Measurements from ENCODE around the gene NME7. TPM values are rescaled to one million over a fixed set of nuclear protein-coding genes. Genes with fewer than 3 reads are reported as not detected.

The NME7 gene
- total RNA-seq, 4 donors from 2014 or later = 14.1 to 42.6 (median 25.0) TPM

DNA sequence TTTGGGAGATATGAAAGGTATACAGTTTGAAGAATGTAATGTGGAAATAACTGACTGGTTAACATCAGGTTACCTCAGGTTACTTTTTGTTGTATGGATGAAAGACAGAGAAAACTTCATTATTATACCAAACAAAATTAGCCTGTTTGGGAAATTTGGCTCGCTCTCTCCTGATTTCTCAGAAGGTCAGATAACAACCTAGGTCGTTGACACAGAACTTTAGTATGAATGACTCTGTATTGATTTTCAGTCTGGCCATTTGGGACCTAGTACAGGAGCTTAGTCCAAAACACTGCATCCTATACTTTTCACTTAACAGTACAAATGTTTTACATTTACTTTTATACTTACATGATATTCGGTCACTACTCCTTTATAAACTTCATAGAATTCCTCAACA is 132.8 kb downstream of the NME7 start:
- TF ChIP-seq, protein P1, sequence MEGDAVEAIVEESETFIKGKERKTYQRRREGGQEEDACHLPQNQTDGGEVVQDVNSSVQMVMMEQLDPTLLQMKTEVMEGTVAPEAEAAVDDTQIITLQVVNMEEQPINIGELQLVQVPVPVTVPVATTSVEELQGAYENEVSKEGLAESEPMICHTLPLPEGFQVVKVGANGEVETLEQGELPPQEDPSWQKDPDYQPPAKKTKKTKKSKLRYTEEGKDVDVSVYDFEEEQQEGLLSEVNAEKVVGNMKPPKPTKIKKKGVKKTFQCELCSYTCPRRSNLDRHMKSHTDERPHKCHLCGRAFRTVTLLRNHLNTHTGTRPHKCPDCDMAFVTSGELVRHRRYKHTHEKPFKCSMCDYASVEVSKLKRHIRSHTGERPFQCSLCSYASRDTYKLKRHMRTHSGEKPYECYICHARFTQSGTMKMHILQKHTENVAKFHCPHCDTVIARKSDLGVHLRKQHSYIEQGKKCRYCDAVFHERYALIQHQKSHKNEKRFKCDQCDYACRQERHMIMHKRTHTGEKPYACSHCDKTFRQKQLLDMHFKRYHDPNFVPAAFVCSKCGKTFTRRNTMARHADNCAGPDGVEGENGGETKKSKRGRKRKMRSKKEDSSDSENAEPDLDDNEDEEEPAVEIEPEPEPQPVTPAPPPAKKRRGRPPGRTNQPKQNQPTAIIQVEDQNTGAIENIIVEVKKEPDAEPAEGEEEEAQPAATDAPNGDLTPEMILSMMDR (IDR thresholded peaks at IDR 0.05) = no peak
- no peak for TF ChIP-seq POLR2A (IDR thresholded peaks at IDR 0.05)
- no peak for DNase-seq
- no peaks in the 10 kb centered on the region for H3K27me3 ChIP-seq

DNA sequence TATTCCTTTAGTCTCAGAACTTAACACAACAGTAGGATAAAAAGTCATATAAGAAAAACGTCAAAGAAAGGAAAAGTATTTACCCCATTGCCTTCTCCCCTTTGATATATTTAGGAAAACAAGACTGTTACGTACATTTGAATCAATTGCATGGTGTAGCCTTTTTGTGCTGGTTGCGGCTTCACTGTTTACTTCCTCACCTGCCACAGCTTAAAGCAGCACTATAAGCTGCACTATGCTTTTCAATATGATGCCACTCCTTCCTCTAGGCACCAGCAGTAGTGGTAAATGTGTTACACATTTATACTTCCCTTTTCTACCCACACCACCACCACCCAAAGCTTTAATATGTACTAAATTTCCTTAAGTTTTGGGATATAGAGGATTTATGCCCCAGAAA is 150.0 kb downstream of the NME7 start:
- Histone ChIP-seq H3K36me3 (peaks cover 0 to 3% of the 10 kb centered on the region in 2 donors), H3K27me3 (no peaks in the 10 kb centered on the region), H3K9me3 (no peaks in the 10 kb centered on the region), H3K27ac (no peak overlapping the region), H3K4me1 (no peaks in the 10 kb centered on the region), H3K4me3 (no peak overlapping the region)
- no peak for DNase-seq
- intact Hi-C loops (cut with DNase I; ENCODE audit: low total_unique reads) = no loop called here
- TF ChIP-seq, protein P1 (IDR thresholded peaks at IDR 0.05) = no peak
- TF ChIP-seq POLR2A (IDR thresholded peaks at IDR 0.05) = no peak

More for the DNA sequence above, 132.8 kb downstream of the NME7 start:
- H3K4me3 ChIP-seq = no peak overlapping the region
- no peaks in the 10 kb centered on the region for H3K9me3 ChIP-seq
- no peaks in the 10 kb centered on the region for H3K36me3 ChIP-seq
- intact Hi-C loops (cut with DNase I; ENCODE audit: low total_unique reads) = no loop called here
- peak overlapping the region in 1 of 2 donors; percentile 78 for H3K27ac ChIP-seq
- H3K4me1 ChIP-seq = peaks cover 0 to 6% of the 10 kb centered on the region in 2 donors

DNA sequence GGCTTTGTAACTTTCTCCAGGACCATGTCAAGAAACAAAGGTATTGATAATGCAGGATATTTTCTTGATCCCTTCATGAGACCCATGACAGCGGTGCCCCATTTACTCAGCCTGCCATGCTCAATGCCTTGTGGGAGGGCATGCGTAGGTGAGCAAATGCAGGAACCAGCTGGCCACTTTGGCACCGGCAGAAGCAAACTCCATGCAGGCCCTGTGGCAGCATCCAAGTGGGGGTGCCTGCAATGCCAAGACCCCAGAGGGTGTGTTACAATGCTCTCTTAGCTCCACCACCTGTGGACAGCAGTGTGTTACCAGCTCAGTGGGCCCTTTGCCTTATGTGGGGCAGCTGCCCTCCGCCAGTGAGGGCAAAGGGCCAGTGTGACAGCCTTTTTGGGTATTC is 153.0 kb downstream of the NME7 start:
- no peaks in the 10 kb centered on the region for H3K4me1 ChIP-seq
- no peak overlapping the region for H3K27ac ChIP-seq
- H3K9me3 ChIP-seq = no peaks in the 10 kb centered on the region
- TF ChIP-seq, protein P1 (IDR thresholded peaks at IDR 0.05) = no peak
- TF ChIP-seq POLR2A (IDR thresholded peaks at IDR 0.05) = no peak
- no peak overlapping the region for H3K4me3 ChIP-seq
- no peak for DNase-seq
- intact Hi-C loops (cut with DNase I; ENCODE audit: low total_unique reads) = no loop called here
- H3K27me3 ChIP-seq = no peaks in the 10 kb centered on the region
- H3K36me3 ChIP-seq = no peaks in the 10 kb centered on the region

DNA sequence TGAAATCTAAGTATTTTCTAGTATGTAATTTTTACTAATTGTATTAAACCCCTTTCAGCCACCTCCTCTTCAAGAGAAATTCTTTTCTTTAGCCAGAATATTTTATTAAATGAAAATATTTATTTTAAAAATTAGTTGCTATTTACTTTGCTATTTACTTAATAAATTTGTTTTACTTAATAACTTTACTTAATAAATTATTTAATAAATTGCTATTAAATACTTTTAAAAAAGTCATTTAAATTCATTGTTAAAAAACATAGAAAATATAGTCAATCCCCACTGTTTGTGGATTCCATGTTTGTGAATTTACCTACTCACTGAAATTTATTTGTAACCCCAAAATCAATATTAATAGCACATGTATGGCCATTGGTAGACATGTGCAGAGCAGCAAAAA is 155.5 kb downstream of the NME7 start:
- no peak overlapping the region for H3K4me3 ChIP-seq
- no peaks in the 10 kb centered on the region for H3K36me3 ChIP-seq
- TF ChIP-seq POLR2A (IDR thresholded peaks at IDR 0.05) = no peak
- TF ChIP-seq, protein P1 (IDR thresholded peaks at IDR 0.05) = no peak
- H3K27ac ChIP-seq = no peak overlapping the region
- DNase-seq = no peak
- peaks cover 0 to 6% of the 10 kb centered on the region in 2 donors for H3K4me1 ChIP-seq
- H3K27me3 ChIP-seq = no peaks in the 10 kb centered on the region
- intact Hi-C loops (cut with DNase I; ENCODE audit: low total_unique reads) = no loop called here
- H3K9me3 ChIP-seq = no peaks in the 10 kb centered on the region

DNA sequence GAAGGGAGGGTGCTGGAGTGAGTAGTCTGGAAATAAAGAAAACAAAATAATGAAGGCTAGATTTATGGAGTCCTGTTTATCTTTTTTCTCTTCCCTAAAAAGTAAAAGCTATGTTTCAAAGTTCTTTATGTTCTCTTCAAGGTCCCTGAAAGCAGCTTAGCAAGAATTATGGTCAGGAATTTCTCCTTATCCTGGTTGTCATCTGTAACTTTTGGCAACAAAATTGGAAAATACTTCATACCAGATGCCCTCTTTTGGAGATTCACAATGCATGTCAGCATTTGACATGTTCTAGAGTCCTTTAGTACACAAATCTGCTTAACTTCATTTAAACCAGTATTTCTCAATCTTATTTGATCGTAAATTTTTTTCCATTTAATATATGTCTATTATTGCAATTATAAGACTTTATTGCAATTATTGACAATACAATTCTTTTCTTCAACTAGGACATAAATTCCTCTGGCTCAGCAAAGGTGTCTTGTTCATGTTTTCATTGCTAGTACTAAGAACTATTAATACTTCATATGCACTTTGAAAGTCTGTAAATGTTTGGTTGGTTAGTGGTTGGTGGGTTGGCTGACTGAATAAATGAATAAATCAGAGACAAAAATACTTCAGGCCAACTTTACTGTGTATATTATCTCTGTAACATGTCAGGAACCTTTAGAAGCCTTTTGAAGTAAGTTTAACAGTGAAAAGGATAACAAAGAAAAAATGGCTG is 159.6 kb downstream of the NME7 start:
- TF ChIP-seq, protein P1 (IDR thresholded peaks at IDR 0.05) = no peak
- TF ChIP-seq POLR2A (IDR thresholded peaks at IDR 0.05) = no peak
- Histone ChIP-seq H3K27ac (peak overlapping the region; percentile 73 to 89), H3K4me1 (peaks cover 0 to 6% of the 10 kb centered on the region in 2 donors), H3K27me3 (no peaks in the 10 kb centered on the region), H3K36me3 (no peaks in the 10 kb centered on the region), H3K9me3 (no peaks in the 10 kb centered on the region), H3K4me3 (no peak overlapping the region)
- intact Hi-C loops (cut with DNase I; ENCODE audit: low total_unique reads) = no loop called here
- no peak for DNase-seq
